HCEC 1CT (cell line): ENCODE data around the gene RCHY1.
"Not testable (repeated sequence)": the region's sequence is repeated elsewhere in the genome, so short reads cannot be mapped to it uniquely, and the experiment has no call there.

Experiments used
- DNase-seq: peaks from one replicate; pipeline ENCODE4 v3.0.0-alpha.2; 2017

The RCHY1 gene

DNA sequence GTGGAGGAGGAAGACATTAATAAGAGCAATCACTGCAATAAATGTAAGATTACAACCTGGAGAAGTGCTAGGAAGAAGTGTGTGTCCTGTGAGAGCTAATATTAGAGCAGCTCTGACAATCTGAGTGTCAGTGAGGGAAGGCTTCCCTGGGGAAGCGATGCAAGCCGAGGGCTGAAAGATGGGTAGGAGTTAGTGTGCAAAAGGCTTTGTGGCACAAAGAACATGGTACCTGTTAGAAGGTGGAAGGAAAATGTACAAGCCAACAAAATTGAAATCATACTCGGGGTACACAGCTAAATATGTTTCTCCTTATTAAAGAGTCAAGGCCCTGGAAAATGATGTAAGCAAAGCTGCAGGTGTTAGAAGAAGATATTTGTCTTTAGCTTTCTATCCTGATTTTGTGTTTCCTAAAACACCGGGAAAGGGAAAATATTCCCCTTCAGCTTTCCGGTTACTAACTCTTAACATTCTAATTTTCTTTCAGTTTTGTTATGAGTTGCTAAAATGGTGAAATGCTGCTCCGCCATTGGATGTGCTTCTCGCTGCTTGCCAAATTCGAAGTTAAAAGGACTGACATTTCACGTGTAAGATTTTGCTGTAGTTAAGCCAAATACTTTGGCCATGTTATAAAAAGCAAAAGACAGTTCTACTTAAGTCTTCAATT is 878 bp upstream of the RCHY1 start:
- no peak for DNase-seq

DNA sequence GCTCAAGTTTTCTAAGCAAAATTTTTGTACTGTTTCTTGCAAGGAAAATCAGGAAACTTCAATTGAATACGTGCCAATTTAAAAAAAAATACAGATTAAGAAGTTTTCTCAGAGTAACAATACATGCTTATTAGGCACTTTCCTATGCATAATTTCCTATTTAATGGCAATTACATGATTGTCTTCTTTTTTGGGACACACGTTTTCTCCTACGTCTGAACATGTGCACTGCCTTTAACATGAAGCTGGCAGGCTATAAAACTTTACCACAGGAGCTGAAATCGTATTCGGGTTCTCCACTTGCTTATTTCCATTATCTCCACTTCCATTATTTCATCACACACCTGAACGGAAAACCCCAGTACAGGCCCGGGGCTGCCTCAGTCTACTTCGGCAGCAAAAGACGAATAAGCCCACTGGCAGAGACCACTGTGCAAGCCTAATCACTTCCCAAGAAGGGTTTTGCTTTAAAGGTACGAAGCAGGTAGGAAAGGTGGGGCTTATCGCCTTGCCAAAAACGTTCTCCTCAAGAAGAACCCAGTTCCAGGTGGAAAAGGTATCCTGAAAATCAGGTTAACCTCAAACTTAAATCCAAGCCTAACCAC is 575 bp downstream of the RCHY1 start:
- no peak for DNase-seq

DNA sequence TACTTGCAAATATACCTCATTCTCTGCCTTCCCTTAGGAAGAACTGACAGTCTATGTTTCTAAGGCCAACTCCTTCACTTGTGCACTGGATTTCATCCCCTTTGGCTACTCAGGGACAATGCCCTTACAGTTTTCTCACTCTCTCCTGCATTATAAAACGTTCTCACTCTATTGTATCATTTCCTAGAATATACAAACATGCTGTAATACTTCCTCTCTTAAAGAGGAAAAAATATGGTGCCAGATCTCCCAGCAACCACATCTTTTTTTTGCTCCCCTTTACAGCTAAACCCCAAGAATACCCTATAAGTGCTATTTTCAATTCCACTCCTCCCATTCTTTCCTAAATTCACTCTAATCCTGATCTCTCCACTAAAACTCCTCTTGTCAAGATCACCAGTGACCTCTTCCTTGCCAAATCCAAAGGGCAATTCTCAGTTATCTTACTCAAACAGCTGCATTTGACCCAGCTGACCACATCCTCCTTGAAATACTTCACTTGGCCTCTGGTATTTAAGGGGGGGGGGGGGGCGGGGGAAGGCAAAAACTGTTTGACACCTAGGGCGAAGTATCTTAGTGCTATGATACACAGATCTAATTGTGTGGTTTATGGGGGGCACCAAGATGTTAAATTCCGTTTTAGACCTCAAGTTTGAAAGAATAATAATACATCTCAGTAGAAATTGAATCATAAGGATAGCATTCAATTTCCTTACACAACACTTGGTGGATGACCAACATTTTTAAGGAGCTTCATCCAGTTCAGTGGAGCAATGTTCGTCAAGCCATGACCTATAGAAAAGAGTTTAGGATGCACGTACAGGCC is 1.6 kb downstream of the RCHY1 start:
- peak; percentile 54 for DNase-seq

DNA sequence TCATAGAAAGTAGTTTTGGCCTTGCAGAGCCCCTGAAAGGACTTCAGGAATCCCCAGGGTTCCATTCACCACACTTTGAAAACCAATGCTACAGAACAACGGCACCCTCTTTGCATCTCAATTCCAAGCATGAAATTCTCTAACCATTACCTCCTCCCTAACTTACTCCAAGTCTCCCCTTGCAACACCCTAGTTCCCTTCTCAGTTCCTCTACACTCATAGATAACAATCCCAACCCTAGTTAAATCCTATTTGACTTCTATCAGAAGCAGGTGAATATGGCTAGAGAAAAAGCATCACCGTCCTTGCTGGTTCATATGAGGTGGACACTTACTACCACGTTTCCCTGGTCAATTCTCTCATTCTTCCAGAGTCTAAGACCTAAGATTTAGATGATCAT is 2.4 kb downstream of the RCHY1 start:
- DNase-seq = no peak

DNA sequence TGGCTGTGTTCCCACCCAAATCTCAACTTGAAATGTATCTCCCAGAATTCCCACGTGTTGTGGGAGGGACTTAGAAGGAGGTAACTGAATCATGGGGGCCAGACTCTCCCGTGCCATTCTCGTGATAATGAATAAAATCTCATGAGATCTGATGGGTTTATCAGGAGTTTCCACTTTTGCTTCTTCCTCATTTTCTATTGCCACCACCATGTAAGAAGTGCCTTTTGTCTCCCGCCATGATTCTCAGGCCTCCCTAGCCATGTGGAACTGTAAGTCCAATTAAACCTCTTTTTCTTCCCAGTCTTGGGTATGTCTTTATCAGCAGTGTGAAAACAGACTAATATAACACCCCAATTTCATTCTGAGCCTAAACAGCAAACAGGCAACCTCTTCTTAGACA is 4.6 kb downstream of the RCHY1 start:
- DNase-seq = not testable (repeated sequence)

DNA sequence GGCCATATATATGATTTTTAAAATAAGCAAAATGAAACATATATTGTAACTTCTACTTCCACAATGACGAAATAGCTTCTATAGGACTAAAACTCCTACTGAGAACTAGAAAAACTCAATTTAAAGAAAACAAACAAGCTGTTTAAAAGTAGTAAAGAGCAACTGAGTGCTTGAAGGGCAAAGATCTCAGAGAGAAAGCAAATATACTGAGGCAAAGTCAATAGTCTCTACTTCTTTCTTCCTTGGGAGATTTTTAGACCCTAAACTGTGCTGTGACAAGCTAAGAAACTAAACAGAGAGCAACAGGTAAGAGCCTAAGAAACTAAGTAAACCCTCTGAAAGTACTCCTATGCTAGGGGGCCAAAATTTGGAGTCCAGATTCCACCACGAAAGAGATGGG is 8.6 kb downstream of the RCHY1 start:
- no peak for DNase-seq

DNA sequence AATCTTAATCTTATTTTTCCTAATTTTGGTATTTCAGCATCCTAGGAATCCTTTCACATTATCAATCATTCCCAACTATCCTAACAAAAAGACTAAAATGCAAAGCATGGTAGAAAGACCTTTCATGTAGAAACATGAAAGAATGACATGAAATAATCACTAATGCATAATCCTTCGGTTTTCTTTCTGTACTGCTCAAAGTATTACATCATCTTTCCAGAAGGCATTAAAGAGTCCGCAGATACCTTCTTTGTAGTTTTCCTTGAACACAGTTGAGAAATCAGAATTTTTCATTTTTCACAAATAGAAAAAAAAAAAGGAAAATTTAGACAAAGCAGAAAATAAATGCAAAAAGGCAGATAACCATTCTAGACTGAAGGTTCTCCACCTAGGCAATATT is 11.5 kb downstream of the RCHY1 start:
- no peak for DNase-seq

DNA sequence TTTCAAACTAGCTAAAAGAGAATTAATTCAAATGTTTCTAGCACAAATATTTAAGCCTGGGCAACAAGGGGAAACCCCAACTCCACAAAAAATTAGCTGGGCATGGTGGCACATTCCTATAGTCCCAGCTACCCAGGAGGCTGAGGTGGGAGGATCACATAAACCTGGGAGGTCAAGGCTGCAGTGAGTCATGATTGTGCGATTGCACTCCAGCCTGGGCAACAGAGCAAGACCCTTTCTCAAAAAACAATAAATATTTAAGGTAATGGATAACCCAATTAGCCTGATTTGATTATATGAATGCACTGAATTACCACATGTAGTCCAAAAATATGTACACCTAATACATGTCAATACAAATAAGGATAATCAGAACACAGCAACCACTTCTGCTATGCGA is 14.3 kb downstream of the RCHY1 start:
- no peak for DNase-seq

DNA sequence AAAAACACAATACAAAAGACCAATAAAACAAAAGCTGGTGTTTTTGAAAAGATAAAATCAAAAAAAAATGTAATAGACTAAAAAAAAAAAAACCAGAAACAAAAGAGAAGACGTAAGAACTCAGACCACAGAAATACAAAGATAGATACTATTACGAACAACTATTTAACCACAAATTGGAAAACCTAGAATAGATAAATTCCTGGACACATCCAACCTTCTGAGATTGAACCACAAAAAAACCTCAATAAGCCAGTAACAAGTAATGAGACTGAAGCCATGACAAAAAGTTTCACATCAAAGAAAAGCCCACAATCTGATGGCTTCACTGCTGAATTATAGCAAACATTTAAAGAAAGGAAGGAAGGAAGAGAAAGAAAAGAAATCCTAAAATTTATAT is 16.2 kb downstream of the RCHY1 start:
- no peak for DNase-seq

DNA sequence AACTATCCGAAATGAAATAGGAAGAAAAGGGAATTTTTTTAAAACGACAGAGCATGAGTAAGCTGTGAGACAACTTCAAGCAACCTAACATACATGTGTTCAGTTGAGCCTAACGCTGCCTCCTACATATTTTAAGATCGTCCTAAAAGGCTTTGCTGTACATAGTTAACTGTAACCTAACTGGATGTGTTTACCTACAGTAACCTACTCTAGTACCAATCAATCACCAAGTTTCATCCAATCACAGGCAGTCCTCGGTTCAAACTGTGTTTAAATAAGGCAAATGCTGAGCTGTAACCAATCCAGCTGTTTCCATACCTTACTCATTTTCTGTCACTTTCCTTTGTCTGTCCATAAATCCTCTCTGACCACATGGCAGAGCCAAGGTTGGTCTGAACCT is 17.1 kb downstream of the RCHY1 start:
- peak; percentile 43 for DNase-seq

DNA sequence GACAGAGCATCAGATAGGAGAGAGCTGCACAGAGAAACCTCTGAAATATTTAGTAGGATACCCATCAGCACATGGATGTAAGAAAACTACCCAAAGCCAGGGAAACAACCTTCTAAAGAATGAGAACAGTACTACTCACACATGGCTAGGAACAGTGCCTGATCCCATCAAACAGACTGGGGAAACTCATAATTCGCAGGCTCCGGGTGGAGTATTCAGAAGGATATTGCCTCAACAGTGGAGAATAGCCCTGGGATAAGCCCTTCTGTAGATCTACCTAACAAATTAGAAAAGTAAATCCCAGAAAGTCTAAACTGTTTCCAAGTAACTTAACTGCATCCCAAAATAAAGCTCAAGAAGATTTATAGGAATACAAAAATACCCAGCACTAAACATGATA is 17.8 kb downstream of the RCHY1 start:
- no peak for DNase-seq

DNA sequence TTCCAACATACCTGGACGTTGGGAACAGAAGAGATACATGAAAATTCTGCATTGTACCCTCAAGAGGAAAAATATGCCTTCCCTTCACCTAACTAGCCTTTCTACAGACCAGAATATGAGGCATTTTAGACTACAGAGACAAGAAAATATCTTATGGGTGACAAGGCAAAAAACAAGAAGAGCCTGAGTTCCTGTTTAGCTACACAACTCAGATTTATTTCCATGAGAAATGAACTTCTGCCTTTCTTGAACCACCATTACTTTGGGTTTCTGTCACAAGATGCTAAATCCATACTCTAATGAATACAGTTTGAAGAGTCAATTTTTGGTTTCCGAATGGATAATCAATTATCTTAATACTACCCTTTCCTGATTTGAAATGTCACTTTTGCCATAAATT is 18.7 kb downstream of the RCHY1 start:
- no peak for DNase-seq

DNA sequence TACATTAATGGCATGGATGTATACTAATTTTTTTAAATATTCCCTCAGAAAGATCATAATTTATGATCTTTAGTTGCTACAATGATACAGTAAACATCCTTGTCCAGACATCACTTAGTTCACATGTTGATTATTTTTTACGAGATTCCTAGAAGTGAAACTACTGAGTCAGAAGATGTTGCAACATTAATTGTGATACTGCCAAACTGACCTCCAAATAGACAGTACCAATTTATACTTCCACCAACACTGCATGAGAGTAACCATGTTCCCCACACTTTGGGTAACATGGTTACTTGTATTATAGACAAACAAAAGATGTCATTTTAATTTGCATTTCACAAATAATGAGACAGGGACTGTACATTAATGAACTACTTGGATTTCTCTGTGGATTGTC is 19.6 kb downstream of the RCHY1 start:
- peak; percentile 61 for DNase-seq

DNA sequence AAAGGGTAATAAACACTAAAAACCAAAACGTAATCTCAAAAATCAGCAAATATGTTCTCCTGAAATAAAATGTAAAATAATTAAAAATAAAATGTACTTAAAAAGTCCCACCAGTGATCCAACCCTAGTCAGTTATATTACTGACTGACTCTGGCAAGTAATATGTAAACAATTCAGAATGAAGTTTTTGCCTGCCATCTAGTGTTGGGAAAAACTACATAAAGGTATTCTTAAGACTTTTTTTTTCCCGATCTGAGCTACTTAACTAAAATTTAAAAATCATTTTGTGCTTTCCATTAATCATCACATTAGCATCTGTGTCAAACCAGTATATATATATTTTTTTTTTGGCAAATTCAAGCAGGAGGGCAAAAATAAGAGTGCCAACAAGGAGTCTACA is 24.0 kb downstream of the RCHY1 start:
- DNase-seq = peak; percentile 22

DNA sequence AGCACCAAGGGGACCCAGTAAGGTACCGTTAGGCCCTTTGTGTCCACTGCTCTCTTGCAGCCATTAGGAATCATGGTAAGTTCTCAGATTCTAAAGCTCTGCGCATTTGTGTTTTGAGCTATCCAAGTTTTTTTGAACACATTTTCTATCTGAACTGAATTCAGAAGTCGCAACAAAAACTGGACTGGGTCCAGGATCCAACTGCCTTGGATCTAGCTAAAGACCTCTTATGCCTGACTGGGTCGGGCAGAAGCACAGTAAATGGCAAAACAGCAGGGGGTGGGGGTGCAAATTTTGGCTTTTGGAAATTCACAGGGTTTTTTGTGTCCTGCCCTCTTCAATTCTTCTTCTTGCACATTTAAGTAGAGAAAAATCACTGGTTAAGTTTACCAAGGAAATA is 30.0 kb downstream of the RCHY1 start:
- DNase-seq = no peak

DNA sequence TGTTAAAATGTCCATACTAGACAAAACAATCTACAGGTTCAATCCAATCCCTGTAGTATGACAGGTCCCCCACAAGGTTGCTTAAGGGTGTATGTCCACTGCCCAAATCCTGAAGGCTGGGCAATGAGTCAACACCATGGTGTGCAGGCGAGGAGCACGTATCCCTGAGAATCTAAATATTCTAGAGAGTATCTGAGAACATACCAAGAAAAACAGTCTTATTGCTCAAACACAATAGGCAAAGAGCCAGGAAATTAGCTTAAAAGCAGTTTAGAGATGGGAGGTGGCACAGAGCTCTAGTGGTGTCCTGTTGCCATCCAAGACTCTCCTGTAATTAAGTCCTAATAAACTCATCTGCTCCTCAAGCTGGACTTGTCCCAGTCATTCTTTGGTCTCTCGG is 37.0 kb downstream of the RCHY1 start:
- DNase-seq = no peak

DNA sequence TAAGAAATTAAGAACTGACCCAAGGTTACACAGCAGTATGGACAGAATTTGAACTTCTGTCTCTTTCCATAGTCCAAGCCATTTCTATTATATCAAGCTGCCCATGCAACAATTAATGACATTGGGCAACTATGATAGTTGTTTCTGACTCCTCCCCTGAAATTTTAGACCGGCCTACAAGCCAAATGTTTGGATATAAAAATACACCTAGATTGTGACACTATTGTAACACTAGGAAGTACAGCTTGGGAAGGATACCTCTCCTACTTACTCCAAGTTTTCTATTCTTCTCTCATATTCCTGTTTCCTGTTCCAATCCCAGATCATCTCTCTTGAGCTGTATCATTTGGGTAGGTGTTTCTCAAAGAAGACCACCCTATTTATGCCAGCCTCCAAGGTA is 43.5 kb downstream of the RCHY1 start:
- DNase-seq = no peak

DNA sequence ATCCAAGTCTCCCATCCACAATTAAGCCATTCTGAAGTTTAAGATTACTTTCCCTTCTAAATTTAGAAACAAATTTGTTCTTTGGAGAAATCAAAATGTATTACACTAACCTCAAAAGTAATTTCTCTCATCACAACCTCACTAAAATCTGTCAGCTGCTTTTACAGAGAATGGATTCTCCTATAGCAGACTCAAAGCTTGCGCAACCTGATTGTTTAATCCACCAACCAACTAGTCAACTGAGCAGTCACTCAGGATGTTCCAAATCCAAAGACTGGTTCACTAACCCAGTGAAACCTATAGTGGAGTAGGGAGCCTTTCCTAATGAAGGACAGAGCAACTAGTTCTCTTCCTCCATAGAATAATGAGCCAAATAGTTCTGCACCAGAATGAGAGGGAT is 44.3 kb downstream of the RCHY1 start:
- DNase-seq = no peak

DNA sequence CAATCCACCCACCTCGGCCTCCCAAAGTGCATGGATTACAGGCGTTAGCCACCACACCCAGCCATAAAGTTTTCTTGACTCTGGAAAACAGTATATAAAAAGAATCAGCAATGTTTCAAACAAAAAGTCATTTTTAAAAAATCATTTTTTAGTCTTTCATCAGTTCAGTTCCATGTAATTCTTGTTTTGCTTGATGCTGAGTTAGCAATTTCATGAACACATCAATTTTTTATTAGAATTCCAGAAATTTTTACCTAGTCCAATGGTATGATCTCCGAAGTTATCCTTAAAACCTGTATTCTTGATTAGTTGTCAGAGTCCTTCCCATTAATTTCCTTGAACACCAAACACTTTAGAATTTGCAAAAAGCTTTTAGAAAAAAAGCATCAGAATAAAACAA is 56.8 kb downstream of the RCHY1 start:
- DNase-seq = no peak

DNA sequence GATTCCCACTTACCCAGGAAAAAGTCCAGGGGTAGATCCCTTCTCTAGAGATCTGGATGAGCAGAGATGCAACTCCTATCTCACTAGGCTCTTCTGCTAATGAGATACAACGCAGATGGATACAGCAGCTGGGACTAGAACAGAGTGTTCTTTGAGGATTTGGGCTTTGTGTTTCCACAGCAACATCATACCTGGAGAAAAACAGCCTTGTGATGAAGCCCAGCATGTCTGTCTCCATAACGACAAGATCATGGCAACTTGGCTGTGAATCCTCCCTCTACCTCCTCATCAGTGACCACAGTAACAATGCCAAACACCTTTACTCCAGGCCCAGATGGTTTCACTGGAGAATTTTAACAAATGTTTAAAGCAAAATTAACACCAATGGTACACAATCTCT is 80.1 kb downstream of the RCHY1 start:
- DNase-seq = no peak

DNA sequence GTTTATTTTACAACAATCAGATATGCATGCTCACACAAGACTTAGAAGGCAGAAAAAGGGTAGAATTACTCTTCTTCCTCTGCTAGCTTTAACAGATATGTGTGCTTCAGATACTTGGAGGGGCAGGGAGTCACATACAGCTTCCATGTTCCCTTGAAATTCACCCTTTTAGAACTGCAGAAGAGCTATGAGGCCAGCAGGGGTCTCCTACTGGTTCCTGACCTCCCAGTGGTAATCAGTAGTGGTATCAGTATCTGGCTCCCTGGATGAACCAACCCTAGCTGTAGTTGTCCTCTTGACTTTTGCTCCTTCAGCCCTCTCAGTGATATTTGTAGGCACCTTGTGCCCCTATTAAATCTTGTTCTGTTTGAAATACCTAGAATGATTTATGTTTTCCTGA is 81.5 kb downstream of the RCHY1 start:
- DNase-seq = peak; percentile 14

DNA sequence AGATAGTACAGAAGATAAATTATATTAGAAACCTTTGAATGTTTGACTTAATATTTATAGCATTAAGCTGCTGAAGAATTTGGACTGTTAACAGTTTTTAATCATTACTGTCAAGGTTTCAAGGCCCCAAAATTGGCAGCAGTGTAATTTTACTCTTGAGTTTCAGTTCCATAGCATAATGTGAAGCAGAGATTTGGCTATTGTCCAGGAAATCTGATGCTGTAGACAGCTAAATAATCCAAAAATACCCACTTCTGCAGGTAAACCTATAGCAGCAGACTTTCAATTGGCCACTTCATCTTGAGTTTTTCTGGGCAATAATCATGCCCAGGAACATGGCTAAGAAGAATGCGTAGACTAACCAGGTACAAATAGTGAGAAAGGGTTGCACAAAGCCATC is 85.0 kb downstream of the RCHY1 start:
- no peak for DNase-seq
